Measurements from ENCODE around the gene NCAPG2. TPM values are rescaled to one million over a fixed set of nuclear protein-coding genes. Genes with fewer than 3 reads are reported as not detected.

Gene NCAPG2
- total and polyA plus RNA-seq, 2 of the 13 experiments (the other 11 are each of a cell fraction or from before 2014, with no cell fraction given) = 15.1 to 30.7 TPM

DNA sequence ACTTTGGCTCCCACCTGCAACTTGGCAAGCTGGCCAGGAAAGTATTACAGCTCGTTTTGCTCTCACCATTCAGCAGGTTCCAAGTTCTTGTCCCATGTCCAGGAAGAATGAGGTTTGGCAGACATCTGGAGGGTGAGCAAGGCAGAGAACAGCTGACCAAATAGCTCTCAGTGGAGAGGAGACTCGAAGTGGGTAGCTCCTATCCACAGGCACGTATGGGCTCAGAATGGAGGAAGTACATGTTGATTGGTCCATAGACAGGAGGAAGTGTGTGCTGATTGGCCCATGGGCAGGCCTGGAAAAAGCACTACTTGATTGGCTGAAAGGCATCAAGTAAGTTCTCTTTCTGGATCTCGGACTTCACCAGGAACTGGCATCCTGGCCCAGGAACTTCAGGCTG, 3.0 kb upstream of the NCAPG2 start (continued):
- TF ChIP-seq NFYB (CRISPR knock-in tag; IDR thresholded peaks at IDR 0.05) = peak; percentile 80
- TF ChIP-seq MXD4 (CRISPR knock-in tag; IDR thresholded peaks at IDR 0.05) = 0 out of 2 replicates have a peak, but pooled peaks have one; percentile 32
- peak; percentile 62; the same call in 1 of the 2 replicates for TF ChIP-seq POLR2AphosphoS5 (IDR thresholded peaks at IDR 0.05; ENCODE audit: low read depth, low read length)
- TF ChIP-seq, protein P1, sequence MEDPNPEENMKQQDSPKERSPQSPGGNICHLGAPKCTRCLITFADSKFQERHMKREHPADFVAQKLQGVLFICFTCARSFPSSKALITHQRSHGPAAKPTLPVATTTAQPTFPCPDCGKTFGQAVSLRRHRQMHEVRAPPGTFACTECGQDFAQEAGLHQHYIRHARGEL (CRISPR knock-in tag; IDR thresholded peaks at IDR 0.05) = no peak
- TF ChIP-seq GABPA (IDR thresholded peaks at IDR 0.05; ENCODE audit: low read depth, low read length) = peak; percentile 12; the same call in 1 of the 2 replicates
- peak; percentile 74 for TF ChIP-seq GABPA (CRISPR knock-in tag; IDR thresholded peaks at IDR 0.05; ENCODE audit: low read depth)
- TF ChIP-seq, protein P2, sequence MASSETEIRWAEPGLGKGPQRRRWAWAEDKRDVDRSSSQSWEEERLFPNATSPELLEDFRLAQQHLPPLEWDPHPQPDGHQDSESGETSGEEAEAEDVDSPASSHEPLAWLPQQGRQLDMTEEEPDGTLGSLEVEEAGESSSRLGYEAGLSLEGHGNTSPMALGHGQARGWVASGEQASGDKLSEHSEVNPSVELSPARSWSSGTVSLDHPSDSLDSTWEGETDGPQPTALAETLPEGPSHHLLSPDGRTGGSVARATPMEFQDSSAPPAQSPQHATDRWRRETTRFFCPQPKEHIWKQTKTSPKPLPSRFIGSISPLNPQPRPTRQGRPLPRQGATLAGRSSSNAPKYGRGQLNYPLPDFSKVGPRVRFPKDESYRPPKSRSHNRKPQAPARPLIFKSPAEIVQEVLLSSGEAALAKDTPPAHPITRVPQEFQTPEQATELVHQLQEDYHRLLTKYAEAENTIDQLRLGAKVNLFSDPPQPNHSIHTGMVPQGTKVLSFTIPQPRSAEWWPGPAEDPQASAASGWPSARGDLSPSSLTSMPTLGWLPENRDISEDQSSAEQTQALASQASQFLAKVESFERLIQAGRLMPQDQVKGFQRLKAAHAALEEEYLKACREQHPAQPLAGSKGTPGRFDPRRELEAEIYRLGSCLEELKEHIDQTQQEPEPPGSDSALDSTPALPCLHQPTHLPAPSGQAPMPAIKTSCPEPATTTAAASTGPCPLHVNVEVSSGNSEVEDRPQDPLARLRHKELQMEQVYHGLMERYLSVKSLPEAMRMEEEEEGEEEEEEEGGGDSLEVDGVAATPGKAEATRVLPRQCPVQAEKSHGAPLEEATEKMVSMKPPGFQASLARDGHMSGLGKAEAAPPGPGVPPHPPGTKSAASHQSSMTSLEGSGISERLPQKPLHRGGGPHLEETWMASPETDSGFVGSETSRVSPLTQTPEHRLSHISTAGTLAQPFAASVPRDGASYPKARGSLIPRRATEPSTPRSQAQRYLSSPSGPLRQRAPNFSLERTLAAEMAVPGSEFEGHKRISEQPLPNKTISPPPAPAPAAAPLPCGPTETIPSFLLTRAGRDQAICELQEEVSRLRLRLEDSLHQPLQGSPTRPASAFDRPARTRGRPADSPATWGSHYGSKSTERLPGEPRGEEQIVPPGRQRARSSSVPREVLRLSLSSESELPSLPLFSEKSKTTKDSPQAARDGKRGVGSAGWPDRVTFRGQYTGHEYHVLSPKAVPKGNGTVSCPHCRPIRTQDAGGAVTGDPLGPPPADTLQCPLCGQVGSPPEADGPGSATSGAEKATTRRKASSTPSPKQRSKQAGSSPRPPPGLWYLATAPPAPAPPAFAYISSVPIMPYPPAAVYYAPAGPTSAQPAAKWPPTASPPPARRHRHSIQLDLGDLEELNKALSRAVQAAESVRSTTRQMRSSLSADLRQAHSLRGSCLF (CRISPR knock-in tag; IDR thresholded peaks at IDR 0.05; ENCODE audit: borderline replicate concordance) = no peak
- TF ChIP-seq BCL6 (CRISPR knock-in tag; IDR thresholded peaks at IDR 0.05) = no peak
- TF ChIP-seq PHF8 (CRISPR knock-in tag; IDR thresholded peaks at IDR 0.05) = peak; percentile 40; the same call in 1 of the 2 replicates
- TF ChIP-seq CHD2 (IDR thresholded peaks at IDR 0.05; ENCODE audit: low read depth, low read length) = no peak
- peak; percentile 47; the same call in 1 of the 2 replicates for TF ChIP-seq SALL1 (CRISPR knock-in tag; IDR thresholded peaks at IDR 0.05)
- no peak for TF ChIP-seq PCBP1 (IDR thresholded peaks at IDR 0.05; ENCODE audit: borderline replicate concordance, low read depth, low read length)
- TF ChIP-seq KAT8 (CRISPR knock-in tag; IDR thresholded peaks at IDR 0.05) = 0 out of 2 replicates have a peak, but pooled peaks have one; percentile 49
- TF ChIP-seq, protein P3, sequence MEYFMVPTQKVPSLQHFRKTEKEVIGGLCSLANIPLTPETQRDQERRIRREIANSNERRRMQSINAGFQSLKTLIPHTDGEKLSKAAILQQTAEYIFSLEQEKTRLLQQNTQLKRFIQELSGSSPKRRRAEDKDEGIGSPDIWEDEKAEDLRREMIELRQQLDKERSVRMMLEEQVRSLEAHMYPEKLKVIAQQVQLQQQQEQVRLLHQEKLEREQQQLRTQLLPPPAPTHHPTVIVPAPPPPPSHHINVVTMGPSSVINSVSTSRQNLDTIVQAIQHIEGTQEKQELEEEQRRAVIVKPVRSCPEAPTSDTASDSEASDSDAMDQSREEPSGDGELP (IDR thresholded peaks at IDR 0.05; ENCODE audit: borderline replicate concordance, low read depth) = peak; percentile 72; the same call in 1 of the 2 replicates
- TF ChIP-seq SP2 (CRISPR knock-in tag; IDR thresholded peaks at IDR 0.05) = peak; percentile 22; the same call in 1 of the 2 replicates
- no peak for TF ChIP-seq ZNF780A (CRISPR knock-in tag; IDR thresholded peaks at IDR 0.05)
- TF ChIP-seq JDP2 (CRISPR knock-in tag; IDR thresholded peaks at IDR 0.05; ENCODE audit: borderline replicate concordance) = no peak
- TF ChIP-seq, protein P4, sequence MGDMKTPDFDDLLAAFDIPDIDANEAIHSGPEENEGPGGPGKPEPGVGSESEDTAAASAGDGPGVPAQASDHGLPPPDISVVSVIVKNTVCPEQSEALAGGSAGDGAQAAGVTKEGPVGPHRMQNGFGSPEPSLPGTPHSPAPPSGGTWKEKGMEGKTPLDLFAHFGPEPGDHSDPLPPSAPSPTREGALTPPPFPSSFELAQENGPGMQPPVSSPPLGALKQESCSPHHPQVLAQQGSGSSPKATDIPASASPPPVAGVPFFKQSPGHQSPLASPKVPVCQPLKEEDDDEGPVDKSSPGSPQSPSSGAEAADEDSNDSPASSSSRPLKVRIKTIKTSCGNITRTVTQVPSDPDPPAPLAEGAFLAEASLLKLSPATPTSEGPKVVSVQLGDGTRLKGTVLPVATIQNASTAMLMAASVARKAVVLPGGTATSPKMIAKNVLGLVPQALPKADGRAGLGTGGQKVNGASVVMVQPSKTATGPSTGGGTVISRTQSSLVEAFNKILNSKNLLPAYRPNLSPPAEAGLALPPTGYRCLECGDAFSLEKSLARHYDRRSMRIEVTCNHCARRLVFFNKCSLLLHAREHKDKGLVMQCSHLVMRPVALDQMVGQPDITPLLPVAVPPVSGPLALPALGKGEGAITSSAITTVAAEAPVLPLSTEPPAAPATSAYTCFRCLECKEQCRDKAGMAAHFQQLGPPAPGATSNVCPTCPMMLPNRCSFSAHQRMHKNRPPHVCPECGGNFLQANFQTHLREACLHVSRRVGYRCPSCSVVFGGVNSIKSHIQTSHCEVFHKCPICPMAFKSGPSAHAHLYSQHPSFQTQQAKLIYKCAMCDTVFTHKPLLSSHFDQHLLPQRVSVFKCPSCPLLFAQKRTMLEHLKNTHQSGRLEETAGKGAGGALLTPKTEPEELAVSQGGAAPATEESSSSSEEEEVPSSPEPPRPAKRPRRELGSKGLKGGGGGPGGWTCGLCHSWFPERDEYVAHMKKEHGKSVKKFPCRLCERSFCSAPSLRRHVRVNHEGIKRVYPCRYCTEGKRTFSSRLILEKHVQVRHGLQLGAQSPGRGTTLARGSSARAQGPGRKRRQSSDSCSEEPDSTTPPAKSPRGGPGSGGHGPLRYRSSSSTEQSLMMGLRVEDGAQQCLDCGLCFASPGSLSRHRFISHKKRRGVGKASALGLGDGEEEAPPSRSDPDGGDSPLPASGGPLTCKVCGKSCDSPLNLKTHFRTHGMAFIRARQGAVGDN (CRISPR knock-in tag; IDR thresholded peaks at IDR 0.05) = peak; percentile 36; the same call in 1 of the 2 replicates

Data from HepG2 (cell line).